Progenitor cell of endocrine pancreas (in vitro differentiated cells): ENCODE measurements around the gene KRTAP2-4. TPM values are rescaled to one million over a fixed set of nuclear protein-coding genes. Genes with fewer than 3 reads are reported as not detected.
"Not testable (repeated sequence)": the region's sequence is repeated elsewhere in the genome, so short reads cannot be mapped to it uniquely, and the experiment has no call there.

Source experiments
- DNase-seq: peaks from one replicate; pipeline ENCODE4 v3.0.0; 2021; ENCODE audit warnings: low spot score; ENCODE audit not compliant: unreplicated experiment
- H3K27ac Mint-ChIP-seq: 2 replicates; pipeline ENCODE4 v1.8.0; 2021; ENCODE audit warnings: mild to moderate bottlenecking, moderate library complexity, mixed read lengths
- H3K27me3 Mint-ChIP-seq: 2 replicates; pipeline ENCODE4 v1.8.0; 2021; ENCODE audit warnings: mixed read lengths
- H3K36me3 Mint-ChIP-seq: 2 replicates; pipeline ENCODE4 v1.8.0; 2022; ENCODE audit warnings: mixed read lengths; ENCODE audit not compliant: insufficient read depth
- H3K4me1 Mint-ChIP-seq: 2 replicates; pipeline ENCODE4 v1.8.0; 2021; ENCODE audit warnings: low read depth, mixed read lengths
- H3K4me3 Mint-ChIP-seq: 2 replicates; pipeline ENCODE4 v1.8.0; 2021; ENCODE audit warnings: low read depth, mild to moderate bottlenecking, moderate library complexity, mixed read lengths
- H3K9me3 Mint-ChIP-seq: 2 replicates; pipeline ENCODE4 v1.8.0; 2021; ENCODE audit warnings: low read depth, mixed read lengths
- CTCF ChIP-seq: fragments of 200-600 bp; sonication (generic); IDR thresholded peaks from one replicate; pipeline ENCODE4 v1.5.0; 2021; ENCODE audit warnings: antibody characterized with exemption, mild to moderate bottlenecking; ENCODE audit not compliant: unreplicated experiment
- total RNA-seq: library from RNA; stranded (reverse); gene quantifications from 2 replicates; pipeline ENCODE4 v1.2.1, GENCODE V29; 2021

Gene KRTAP2-4
- total RNA-seq, 1 donor from 2014 or later: not detected

GRCh38 chr17:41054025-41054424 is 11.7 kb downstream of the KRTAP2-4 start:
- TF ChIP-seq CTCF: no peak
- peaks cover 17% of the 10 kb centered on the region for H3K9me3 Mint-ChIP-seq
- DNase-seq: no peak
- no peaks in the 10 kb centered on the region for H3K4me1 Mint-ChIP-seq
- H3K4me3 Mint-ChIP-seq: no peak overlapping the region
- no peaks in the 10 kb centered on the region for H3K27me3 Mint-ChIP-seq
- H3K27ac Mint-ChIP-seq: no peak overlapping the region
- H3K36me3 Mint-ChIP-seq: peaks cover 2% of the 10 kb centered on the region

GRCh38 chr17:41052566-41052965 is 13.1 kb downstream of the KRTAP2-4 start:
- H3K27me3 Mint-ChIP-seq: no peaks in the 10 kb centered on the region

GRCh38 chr17:41049110-41049509 is 16.6 kb downstream of the KRTAP2-4 start:
- H3K4me1 Mint-ChIP-seq: peaks cover 2% of the 10 kb centered on the region
- TF ChIP-seq CTCF: no peak
- peaks cover 11% of the 10 kb centered on the region for H3K9me3 Mint-ChIP-seq
- peaks cover 2% of the 10 kb centered on the region for H3K36me3 Mint-ChIP-seq
- no peaks in the 10 kb centered on the region for H3K27me3 Mint-ChIP-seq
- no peak overlapping the region for H3K27ac Mint-ChIP-seq
- no peak overlapping the region for H3K4me3 Mint-ChIP-seq
- no peak for DNase-seq

More at GRCh38 chr17:41052566-41052965, 13.1 kb downstream of the KRTAP2-4 start:
- DNase-seq: no peak
- H3K36me3 Mint-ChIP-seq: peaks cover 2% of the 10 kb centered on the region
- H3K4me1 Mint-ChIP-seq: peaks cover 2% of the 10 kb centered on the region
- H3K27ac Mint-ChIP-seq: no peak overlapping the region
- H3K9me3 Mint-ChIP-seq: peaks cover 17% of the 10 kb centered on the region
- H3K4me3 Mint-ChIP-seq: no peak overlapping the region
- no peak for TF ChIP-seq CTCF

GRCh38 chr17:41048441-41048840 is 17.2 kb downstream of the KRTAP2-4 start:
- Mint-ChIP-seq H3K27ac (no peak overlapping the region), H3K4me1 (peaks cover 2% of the 10 kb centered on the region), H3K9me3 (peaks cover 12% of the 10 kb centered on the region), H3K4me3 (no peak overlapping the region), H3K36me3 (peaks cover under 1% of the 10 kb centered on the region), H3K27me3 (no peaks in the 10 kb centered on the region)
- DNase-seq: no peak
- no peak for TF ChIP-seq CTCF

- H3K4me1 Mint-ChIP-seq, H3K27ac Mint-ChIP-seq, H3K27me3 Mint-ChIP-seq, DNase-seq, H3K4me3 Mint-ChIP-seq, H3K36me3 Mint-ChIP-seq: not testable (repeated sequence)
- H3K9me3 Mint-ChIP-seq: peaks cover 13% of the 10 kb centered on the region
Measured at GRCh38 chr17:41046735-41047465, 18.8 kb downstream of the KRTAP2-4 start, which contains the start of gene KRTAP2-1. TSS of gene KRTAP2-1 (minus strand) at chr17:41047316. CDS start at chr17:41047267, 49 bp downstream.

- no peak overlapping the region for H3K4me3 Mint-ChIP-seq
- peaks cover 13% of the 10 kb centered on the region for H3K9me3 Mint-ChIP-seq
- peaks cover 3% of the 10 kb centered on the region for H3K4me1 Mint-ChIP-seq
- no peak for DNase-seq
- no peak for TF ChIP-seq CTCF
- no peaks in the 10 kb centered on the region for H3K36me3 Mint-ChIP-seq
- no peaks in the 10 kb centered on the region for H3K27me3 Mint-ChIP-seq
- no peak overlapping the region for H3K27ac Mint-ChIP-seq
Measured at GRCh38 chr17:41042953-41043352, 22.7 kb downstream of the KRTAP2-4 start.

- not testable (repeated sequence) for H3K36me3 Mint-ChIP-seq, H3K27me3 Mint-ChIP-seq, DNase-seq
Measured at GRCh38 chr17:41040783-41041571, 24.7 kb downstream of the KRTAP2-4 start, which contains the start of gene KRTAP1-1. TSS of gene KRTAP1-1 (minus strand) at chr17:41041450. CDS start at chr17:41041397, 53 bp downstream.

More at GRCh38 chr17:41040783-41041571, 24.7 kb downstream of the KRTAP2-4 start, which contains the start of gene KRTAP1-1:
- not testable (repeated sequence) for H3K4me1 Mint-ChIP-seq, H3K4me3 Mint-ChIP-seq
- H3K27ac Mint-ChIP-seq: peak within 1 kb of the TSS; percentile 81
- peaks cover 13% of the 10 kb centered on the region for H3K9me3 Mint-ChIP-seq
